ENCODE measurements around the gene CTTNBP2.

Gene CTTNBP2

GRCh38 chr7:117873310-117874190 is at the start of gene CTTNBP2:
Gene CTTNBP2, minus strand, starts transcription at chr7:117873441. Its CDS starts 26 bp downstream, at chr7:117873415.
- in situ Hi-C loops (cut with MboI; ENCODE audit: low pct_unique_long_range_greater_than_20kb, low sequenced_read_pairs): no loop called here
- DNase-seq: peak; percentile 28

GRCh38 chr7:117916309-117916708 is 43.1 kb upstream of the CTTNBP2 start:
- DNase-seq: peak; percentile 16

GRCh38 chr7:117912421-117912820 is 39.2 kb upstream of the CTTNBP2 start:
- in situ Hi-C loops (cut with MboI; ENCODE audit: low pct_unique_long_range_greater_than_20kb, low sequenced_read_pairs): no loop called here

More at GRCh38 chr7:117916309-117916708, 43.1 kb upstream of the CTTNBP2 start:
- in situ Hi-C loops (cut with MboI; ENCODE audit: low pct_unique_long_range_greater_than_20kb, low sequenced_read_pairs): no loop called here

GRCh38 chr7:117908031-117908795 is 35.0 kb upstream of the CTTNBP2 start:
- DNase-seq: no peak
- in situ Hi-C loops (cut with MboI; ENCODE audit: low pct_unique_long_range_greater_than_20kb, low sequenced_read_pairs): no loop called here

More at GRCh38 chr7:117912421-117912820, 39.2 kb upstream of the CTTNBP2 start:
- DNase-seq: no peak

GRCh38 chr7:117907049-117907640 is 33.9 kb upstream of the CTTNBP2 start:
- DNase-seq: no peak
- in situ Hi-C loops (cut with MboI; ENCODE audit: low pct_unique_long_range_greater_than_20kb, low sequenced_read_pairs): no loop called here

- no peak for DNase-seq
- in situ Hi-C loops (cut with MboI; ENCODE audit: low pct_unique_long_range_greater_than_20kb, low sequenced_read_pairs): no loop called here
Observed at GRCh38 chr7:117902314-117902889, 29.2 kb upstream of the CTTNBP2 start.

- in situ Hi-C loops (cut with MboI; ENCODE audit: low pct_unique_long_range_greater_than_20kb, low sequenced_read_pairs): no loop called here
- no peak for DNase-seq
Observed at GRCh38 chr7:117901089-117901797, 28.0 kb upstream of the CTTNBP2 start.

- in situ Hi-C loops (cut with MboI; ENCODE audit: low pct_unique_long_range_greater_than_20kb, low sequenced_read_pairs): no loop called here
- DNase-seq: no peak
Observed at GRCh38 chr7:117896339-117896738, 23.1 kb upstream of the CTTNBP2 start.

GRCh38 chr7:117895276-117895675 is 22.0 kb upstream of the CTTNBP2 start:
- in situ Hi-C loops (cut with MboI; ENCODE audit: low pct_unique_long_range_greater_than_20kb, low sequenced_read_pairs): no loop called here
- DNase-seq: no peak

GRCh38 chr7:117894037-117894436 is 20.8 kb upstream of the CTTNBP2 start:
- in situ Hi-C loops (cut with MboI; ENCODE audit: low pct_unique_long_range_greater_than_20kb, low sequenced_read_pairs): no loop called here
- no peak for DNase-seq

GRCh38 chr7:117892821-117893220 is 19.6 kb upstream of the CTTNBP2 start:
- DNase-seq: no peak
- in situ Hi-C loops (cut with MboI; ENCODE audit: low pct_unique_long_range_greater_than_20kb, low sequenced_read_pairs): no loop called here

- in situ Hi-C loops (cut with MboI; ENCODE audit: low pct_unique_long_range_greater_than_20kb, low sequenced_read_pairs): no loop called here
- no peak for DNase-seq
Observed at GRCh38 chr7:117889611-117890010, 16.4 kb upstream of the CTTNBP2 start.

- no peak for DNase-seq
- in situ Hi-C loops (cut with MboI; ENCODE audit: low pct_unique_long_range_greater_than_20kb, low sequenced_read_pairs): no loop called here
Observed at GRCh38 chr7:117888627-117889026, 15.4 kb upstream of the CTTNBP2 start.

GRCh38 chr7:117882594-117882993 is 9.4 kb upstream of the CTTNBP2 start:
- in situ Hi-C loops (cut with MboI; ENCODE audit: low pct_unique_long_range_greater_than_20kb, low sequenced_read_pairs): no loop called here
- no peak for DNase-seq

GRCh38 chr7:117876761-117877160 is 3.5 kb upstream of the CTTNBP2 start:
- no peak for DNase-seq
- in situ Hi-C loops (cut with MboI; ENCODE audit: low pct_unique_long_range_greater_than_20kb, low sequenced_read_pairs): no loop called here

- peak; percentile 37 for DNase-seq
- in situ Hi-C loops (cut with MboI; ENCODE audit: low pct_unique_long_range_greater_than_20kb, low sequenced_read_pairs): no loop called here
Observed at GRCh38 chr7:117875566-117875965, 2.3 kb upstream of the CTTNBP2 start.

GRCh38 chr7:117874191-117874700 is 1.0 kb upstream of the CTTNBP2 start:
- DNase-seq: no peak
- in situ Hi-C loops (cut with MboI; ENCODE audit: low pct_unique_long_range_greater_than_20kb, low sequenced_read_pairs): no loop called here

- DNase-seq: peak; percentile 38
Observed at GRCh38 chr7:117872561-117873309, 506 bp downstream of the CTTNBP2 start.

More at GRCh38 chr7:117872561-117873309, 506 bp downstream of the CTTNBP2 start:
- in situ Hi-C loops (cut with MboI; ENCODE audit: low pct_unique_long_range_greater_than_20kb, low sequenced_read_pairs): no loop called here
